NCI-H2227 treated with DMSO at 0.1 percent for 48 hours (cell line): Measurements from ENCODE around the gene PREP.
A peak's percentile ranks its signal among the peaks of the same experiment; 100 is the strongest.
"Not testable (repeated sequence)": the region's sequence is repeated elsewhere in the genome, so short reads cannot be mapped to it uniquely, and the experiment has no call there.

ENCODE experiments used
- DNase-seq: peaks from one replicate; lab custom pipeline; 2025; lab: John Stamatoyannopoulos, UW

PREP gene

DNA sequence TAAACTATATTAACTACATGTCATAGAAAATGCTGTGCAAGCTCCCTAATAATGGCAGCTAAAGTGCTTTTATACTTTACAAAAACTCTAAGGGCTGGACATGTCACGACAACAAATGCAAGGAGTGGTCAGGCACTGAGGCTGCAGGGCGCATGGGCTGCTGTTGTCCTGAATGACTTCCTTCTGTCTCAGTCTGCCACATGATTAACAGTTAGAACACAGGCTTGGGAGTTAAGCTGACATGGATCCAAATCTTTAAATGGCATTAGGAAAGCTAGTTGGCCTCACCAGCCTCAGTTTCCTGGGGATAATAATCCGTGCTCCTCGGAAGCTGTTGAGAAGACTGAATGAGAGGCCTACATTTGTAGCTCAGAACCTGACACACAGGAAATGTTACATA, 57.4 kb downstream of the PREP start:
- DNase-seq: no peak

DNA sequence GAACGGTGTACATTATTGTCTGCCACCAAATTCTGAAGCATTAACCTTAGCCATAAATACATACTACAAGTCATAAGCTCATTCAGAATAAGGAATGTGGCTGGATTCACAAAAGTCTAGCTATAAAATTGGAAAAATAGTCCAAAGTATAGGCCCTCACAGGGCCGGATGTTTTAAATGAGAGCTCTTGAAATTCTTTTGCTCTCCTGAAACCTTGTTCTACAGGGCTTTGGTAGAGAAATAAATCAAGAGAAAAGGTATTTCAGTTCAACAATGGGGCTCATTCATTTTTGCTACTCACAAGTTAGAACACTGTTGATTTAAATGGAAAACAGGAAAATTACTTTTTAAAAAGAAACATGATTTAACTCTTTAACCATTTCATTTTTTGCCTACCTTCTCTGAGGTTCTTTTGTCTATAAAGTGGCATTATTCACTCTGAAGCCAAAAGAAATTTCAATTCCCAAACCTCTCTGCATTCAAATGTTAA, 58.0 kb downstream of the PREP start:
- DNase-seq: no peak

DNA sequence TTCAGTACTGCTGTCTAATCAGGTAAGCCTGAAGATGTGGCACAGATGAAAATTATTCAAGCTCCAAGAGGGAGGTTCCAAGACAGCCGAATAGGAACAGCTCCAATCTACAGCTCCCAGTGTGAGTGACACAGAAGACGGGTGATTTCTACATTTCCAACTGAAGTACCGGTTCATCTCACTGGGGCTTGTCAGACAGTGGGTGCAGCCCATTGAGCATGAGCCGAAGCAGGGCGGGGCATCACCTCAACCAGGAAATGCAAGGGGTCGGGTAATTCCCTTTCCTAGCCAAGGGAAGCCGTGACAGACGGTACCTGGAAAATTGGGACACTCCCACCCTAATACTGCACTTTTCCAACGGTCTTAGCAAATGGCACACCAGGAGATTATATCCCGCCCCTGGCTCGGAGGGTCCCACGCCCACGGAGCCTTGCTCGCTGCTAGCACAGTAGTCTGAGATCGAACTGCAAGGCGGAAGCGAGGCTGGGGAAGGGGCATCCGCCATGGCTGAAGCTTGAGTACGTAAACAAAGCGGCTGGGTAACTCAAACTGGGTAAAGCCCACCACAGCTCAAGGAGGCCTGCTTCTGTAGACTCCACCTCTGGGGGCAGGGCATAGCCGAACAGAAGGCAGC, 64.4 kb downstream of the PREP start:
- DNase-seq: not testable (repeated sequence)

DNA sequence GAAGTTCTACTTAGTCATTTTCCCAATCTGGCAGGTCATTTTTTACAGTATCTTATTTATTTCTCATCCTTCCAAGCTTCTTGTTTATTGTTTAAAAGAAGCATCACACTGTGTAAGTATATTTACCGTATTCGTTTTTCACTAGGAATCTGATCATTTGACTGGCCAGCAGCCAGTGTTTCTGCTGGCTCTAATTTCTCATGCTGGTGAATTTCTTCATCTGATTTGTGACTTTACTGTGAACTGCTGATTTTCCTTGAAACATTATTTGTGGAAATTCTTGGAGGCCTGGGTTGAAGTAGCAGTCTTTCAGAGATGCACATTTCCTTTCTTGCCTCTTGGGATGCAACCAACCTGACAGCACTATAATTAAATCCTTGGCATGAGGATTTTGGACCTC, 65.9 kb downstream of the PREP start:
- DNase-seq: no peak

DNA sequence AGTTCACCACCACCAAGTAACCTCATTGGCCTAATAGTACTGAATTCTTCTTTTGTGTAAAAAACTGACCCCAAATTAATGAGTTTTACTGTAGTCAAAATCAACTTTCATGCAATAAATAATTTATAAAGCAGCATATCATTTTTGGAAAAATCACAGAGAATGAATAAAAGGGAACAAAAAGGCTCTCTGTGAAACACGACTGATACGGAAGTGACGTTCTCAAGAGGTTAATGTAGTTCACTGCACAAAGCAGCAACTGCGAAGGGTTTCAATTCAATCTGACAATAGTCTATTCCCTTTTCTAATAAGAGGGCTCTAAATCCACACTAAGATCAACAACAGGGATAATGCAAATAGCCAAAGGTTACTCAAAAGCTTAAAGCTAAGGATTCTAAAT, 70.3 kb downstream of the PREP start:
- DNase-seq: no peak

DNA sequence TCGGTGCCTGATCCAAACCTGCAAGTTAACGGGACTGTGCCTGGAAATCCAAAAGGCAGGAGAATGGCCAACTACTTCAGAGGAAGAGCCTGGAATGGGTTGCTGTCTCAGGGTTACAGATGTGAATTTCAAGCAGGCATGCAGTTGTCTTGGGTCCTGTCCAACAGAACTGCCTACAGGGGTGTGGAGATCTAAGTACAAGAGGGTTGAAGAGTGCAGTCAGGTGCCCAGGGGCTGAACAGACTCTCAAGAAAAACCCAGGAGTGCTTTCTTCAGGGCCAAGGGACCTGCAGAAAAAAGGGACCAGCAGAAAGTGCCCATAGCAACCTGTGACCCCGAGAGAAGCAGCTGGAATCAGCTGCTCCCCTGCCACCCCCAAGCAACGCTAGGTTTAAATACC, 71.0 kb downstream of the PREP start:
- no peak for DNase-seq

DNA sequence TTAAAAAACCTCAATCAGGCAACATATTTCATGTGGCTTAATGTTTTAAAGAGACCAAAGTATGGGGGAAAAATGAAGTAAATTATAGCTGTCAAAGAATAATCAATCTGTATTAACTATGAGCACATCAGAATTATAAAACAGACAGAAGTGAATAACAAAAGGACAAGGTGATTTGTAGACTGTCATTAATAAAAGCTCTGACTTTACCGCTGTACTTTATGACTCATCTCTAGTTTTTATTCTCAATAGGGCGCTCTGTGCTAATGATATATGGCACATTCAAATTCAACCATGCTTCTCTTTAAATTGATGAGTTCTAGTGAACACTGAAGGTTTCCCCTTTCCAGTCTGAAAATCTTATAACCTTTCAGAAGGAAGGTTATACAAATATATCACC, 72.0 kb downstream of the PREP start:
- DNase-seq: no peak

DNA sequence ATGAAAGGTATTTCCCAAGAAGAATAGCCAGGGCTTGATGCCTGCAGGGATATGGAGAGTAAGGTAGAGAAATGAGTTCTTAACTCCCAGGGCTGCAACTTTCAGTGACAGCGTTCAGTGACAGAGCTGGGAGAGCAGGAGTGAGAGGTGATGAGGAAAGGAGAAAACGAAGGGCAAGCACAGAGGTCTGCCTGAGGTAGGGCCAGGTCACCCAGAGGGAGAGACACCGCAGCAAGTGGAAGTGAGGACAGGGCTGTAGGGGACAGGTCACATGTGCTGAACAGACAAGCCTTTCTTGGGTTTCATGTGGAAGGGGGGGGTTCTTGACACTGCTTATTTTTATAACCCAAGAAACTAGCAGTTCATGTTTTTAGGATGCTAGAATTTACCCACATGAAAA, 72.5 kb downstream of the PREP start:
- DNase-seq: no peak

DNA sequence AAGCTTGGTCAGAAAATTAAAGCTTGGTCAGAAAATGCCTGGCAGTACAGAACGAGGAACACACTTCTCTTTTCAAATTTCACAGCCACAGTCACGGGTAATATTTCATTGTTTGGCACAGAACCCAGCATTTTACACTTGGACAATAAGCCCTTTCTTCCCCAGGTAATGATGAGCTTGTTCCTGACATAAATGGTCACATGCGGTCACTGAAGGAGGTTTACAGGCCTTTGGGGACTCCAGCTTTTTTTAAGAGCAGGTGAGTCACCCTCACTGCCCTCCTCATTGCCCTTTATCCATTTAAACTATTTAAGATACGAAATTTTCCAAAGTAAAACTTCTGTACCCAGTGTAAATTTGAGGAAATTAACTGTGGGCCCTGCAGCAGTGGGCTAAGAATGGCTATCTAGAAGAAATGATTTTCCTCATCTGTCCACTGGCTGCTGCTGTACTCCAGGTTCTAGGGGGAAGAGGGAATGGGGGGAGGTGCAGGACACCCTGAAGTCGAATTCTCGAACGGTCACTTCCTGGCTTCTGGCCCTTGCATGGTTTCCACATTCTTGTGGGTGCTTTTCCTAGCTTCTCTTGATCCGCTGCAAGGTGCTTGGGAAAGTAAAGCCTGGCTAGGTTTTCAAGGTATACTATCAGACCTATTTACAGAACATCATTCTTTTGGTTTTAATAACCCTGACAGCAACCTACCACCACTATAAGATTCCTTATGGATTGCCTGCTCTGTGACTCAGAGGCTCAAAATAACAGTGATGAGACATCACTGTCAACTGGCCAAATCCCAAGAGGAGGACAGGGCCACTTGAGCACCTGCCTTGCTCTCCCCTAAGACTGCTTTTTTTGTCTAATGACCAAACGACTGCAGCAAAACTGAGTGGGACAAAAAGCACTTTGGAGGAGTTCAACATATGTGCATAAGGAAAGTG, 75.8 kb downstream of the PREP start:
- no peak for DNase-seq

DNA sequence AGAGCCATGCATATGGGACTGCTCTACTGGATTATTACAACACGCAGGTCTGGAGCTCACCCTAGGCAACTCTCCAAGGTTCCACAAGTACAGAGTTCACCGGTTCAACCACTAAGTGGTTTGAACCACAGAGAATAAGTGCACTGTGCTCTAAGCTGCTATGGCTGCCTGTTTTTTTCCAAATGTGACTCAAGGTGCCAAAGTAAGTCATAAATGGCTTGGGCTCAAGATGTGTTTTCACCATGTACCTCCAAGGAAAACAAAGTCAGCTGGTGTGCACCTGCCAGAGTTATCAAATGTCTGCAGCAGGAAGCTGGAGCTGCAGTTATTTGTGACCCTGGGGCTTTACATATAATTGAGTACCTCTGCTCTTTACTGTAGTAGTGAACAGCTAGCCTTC, 76.7 kb downstream of the PREP start:
- no peak for DNase-seq

DNA sequence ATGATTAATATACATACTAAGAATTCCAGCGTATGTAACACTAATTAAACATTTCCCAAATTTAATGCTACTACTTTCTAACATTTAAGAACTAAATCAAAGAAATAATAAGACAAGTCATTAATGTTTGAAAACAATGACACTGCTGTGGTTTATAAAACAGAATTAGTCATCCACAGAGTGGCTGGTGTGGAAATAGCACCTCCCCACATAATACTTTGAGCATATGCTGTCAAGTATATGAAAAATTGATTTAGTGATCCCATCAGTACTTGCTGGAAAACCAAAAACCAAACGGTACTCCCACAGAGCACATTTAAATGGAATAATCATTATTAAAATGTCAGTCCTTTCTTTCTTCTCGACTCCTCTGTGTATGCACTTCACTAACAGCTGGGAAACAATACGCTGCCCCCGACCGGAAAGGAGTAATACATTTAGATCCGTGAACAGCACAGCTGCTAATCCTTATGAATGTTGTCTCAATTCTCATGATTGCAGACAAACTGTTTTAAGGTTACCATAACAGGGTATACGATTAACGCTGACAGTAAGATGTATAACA, 78.4 kb downstream of the PREP start:
- no peak for DNase-seq

DNA sequence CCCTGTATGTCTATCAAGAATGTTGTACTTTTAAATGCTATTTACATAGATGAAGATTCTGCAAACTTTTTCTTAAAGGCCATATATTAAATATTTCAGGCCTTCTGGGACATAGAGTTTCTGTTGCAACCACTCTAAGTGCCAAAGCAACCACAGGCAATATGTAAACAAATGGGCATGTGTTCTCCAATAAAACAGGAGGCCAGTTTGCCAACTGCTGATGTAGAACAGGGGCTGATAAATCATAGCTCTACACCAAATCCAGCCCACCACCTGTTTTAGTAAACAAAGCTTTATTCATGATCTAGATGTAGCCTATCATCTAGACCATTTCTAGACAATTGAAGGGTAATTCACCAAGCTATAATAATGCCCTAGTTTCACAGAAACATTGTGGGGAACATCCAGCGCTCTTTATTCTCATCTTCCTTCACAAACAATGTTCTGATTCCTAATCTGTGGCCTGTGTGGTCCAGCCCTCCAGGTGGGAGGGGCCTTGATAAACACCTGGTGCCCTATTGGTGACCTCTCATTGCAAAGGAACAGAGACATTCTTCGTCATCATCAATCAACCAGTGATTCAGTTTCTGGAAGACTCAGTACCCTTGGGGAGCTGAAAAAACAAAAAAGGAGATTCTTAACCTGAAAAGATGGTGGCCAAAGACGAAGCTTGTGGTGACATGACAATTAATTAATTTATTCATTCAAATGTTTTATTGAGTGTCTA, 80.2 kb downstream of the PREP start:
- no peak for DNase-seq

DNA sequence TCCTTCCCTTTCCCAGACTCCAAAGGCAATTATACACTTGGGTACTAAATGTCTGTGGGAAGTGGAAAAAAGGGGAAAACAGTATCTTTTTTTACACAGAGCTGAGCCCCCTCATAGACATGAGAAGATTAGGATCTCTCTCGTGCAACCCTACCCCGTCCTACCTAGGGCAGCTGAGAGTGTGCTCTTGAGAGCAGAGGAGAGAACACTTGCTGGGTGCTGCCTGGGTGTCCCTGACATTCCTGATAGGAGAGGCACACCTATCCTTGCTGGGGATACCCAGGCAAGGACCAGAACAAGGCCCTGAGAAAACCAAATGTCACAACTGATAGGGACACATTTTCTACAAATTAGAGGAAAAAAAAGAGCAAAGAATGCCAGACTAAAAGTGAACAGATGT, 81.2 kb downstream of the PREP start:
- no peak for DNase-seq

DNA sequence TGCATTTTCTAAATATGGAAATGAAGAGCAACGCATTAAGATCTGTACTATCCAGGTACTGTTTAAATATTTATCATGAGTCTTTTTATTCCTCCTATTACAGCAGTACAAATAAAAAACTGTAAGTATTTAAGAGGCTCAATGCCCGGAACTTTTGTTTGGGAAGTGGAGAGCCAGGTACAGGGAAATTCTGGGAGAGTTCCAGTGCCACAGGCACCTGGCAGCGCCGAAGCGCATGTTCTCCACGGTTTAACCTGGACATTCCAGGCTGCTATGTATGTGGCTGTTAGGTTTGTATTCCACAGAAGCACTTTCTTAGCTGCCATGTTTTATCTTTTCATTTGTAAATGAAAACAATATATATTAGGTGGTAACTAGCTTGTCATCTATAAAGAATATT, 81.7 kb downstream of the PREP start:
- no peak for DNase-seq

DNA sequence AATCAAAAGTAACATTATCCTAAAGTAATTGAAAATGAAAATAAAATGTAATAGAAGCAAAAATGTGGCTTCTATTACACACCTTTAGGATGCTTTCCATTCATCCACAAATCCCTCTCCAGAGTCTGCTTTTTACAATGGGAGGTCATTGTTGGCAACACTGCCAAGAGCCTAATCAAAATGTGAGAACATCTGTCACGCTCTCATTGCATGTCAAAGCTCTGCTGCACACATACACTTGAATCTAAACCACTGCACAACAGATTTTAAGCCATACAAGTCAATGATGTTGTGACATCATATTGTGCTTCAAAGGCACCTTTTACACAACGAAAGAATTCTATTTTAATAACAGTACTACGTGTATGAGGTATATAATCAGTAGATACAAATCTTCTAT, 82.1 kb downstream of the PREP start:
- DNase-seq: peak; percentile 41

DNA sequence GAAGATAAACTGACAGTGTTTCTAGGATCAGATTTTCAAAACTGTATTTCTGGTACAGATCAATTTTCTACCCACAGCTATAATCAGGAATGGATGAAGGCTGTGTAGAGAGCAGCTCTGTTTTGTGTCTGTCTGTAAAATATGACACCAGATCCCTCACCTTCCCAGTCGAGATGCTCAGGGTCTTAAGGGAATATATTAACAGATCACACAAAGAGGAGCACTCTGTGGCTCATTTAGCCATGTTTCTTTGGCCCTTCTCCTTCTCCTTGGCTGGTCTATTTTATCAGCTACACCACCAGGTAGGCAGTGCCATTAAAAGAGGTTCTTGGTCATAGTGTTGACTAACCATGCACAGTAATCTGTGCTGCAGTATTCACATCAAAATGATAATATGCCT, 82.6 kb downstream of the PREP start:
- no peak for DNase-seq

DNA sequence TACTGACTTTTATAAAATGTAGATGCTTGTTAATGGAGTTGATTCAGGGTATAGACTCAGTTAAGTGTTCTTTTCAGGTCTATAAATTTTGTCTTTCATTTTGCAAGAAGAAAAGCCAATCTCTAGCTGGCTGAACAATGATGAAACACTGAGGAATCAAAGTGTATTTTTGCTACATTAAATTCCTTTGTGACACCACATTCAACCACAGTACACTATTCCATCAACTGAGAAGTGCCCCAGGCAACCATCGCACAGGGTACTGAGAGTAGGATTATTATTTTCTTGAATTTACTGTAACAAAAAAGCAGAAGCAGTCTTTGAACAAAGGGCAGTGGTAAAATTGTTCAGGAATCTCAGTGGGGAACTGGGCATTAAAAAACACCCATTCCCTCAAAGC, 83.6 kb downstream of the PREP start:
- DNase-seq: no peak

DNA sequence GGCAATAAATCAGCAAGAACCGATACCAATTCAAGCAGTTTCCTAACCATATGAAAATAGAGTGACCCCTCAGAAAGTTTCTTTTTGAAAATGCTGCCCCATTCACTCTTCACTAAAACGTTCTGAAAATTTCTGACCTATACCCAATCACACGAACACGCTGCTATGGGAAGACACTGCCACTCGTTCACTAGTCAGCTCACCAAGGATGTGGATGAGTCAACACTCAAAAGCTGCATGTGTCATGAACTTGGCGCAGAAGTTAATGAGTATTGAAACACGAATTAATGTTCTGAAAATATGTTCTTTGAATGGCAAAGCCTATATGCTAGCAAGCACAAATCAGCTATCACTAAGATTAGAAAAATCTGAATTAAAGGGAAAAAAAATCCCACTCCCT, 84.2 kb downstream of the PREP start:
- no peak for DNase-seq

DNA sequence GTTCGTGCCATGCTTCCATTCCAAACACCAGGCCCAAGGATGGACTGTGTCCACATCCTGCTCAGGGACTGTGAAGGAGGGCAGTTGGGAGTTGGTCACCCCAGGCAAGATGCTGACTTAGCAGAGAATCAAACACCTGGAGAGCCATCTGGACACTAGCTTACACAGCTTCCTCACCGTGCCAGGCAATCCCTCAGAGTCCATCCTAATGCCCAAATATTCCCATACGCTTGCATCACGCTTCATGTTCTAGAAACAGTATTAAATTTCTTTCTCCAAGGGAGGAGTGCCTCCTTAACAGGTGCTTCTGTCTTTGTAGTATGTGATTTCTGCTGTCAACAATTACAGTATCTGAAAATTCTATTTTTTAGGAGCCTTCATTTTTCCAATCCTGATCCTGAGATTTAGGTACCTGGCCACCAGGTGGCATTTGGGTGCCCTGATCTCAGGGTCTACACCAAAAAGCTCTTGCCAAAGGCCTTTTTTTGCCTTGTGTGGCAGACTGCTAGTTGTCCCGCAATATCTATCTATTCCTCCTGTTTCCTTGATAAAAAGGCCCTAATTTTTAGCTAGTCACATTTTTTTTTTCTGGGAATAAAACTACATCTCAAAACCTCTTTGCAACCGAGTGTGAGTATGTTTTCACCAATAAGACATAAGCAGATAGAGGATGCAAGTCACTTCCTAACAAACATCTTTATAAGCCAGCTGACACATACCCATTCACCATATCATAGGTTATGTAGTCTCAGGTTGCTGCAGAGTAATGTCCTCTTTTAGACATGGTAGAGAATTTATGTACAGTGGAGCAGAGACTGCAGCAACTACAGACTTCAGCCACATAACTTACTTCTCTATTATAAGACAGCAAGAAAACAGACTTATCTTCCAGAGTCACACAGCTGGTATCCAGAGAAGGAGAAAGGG, 85.0 kb downstream of the PREP start:
- no peak for DNase-seq

DNA sequence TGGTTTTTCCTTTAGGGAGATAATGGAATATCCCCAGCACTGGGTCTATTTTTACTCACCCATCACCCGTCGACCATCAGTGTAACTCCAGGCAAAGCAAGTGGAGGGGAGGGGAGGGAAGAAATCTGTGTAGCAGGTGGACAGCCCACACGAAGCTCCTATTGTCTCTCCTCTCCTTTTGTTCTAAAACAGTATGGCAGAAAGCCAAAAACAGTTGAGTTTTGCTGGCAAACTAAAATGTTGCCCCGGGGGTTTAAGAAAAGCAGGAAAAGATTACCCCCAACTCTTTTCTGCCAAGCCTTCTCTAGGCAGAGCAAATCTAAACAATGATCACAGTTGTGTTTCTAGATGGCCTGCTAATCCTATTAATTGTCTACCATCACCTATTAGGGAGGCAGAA, 89.7 kb downstream of the PREP start:
- peak; percentile 43 for DNase-seq

DNA sequence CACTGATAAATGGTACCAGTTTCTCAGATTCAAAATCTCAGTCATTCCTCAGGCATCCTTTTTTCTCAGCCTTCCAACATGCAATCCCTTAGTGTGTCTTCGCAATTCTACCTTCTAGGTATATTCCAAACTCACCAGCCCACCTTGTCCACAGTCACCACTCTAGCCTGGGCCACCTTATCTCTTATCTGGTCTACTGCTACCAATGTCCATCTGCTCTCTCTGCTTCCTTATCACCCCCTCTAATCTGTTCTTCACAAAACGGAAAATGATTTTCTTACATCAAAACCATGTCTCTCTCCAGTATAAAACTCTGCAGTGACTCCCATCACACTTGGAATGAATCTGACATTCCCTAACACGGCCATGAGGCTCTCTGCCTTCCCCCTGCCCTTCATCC, 91.9 kb downstream of the PREP start:
- DNase-seq: no peak
